Sciatic nerve (tissue), 2 donors: Measurements from ENCODE around the gene TTC21A. TPM values are rescaled to one million over a fixed set of nuclear protein-coding genes. Genes with fewer than 3 reads are reported as not detected.
"Not testable (repeated sequence)": the region's sequence is repeated elsewhere in the genome, so short reads cannot be mapped to it uniquely, and the experiment has no call there.

Source experiments
- ATAC-seq: fragments of 200-7000 bp; cut with Tn5 transposase; one replicate; pipeline ENCODE4 v1.9.1; 2020; ENCODE audit warnings: mild to moderate bottlenecking, moderate library complexity
- DNase-seq: peaks from one replicate; pipeline ENCODE4 v3.0.0-alpha.2; 2020; ENCODE audit warnings: low spot score
- intact Hi-C: fragments of 100-400 bp; cut with DNase I; formaldehyde crosslinking; loops from one replicate; pipeline ENCODE4 v1.14.2; 2022
- total RNA-seq: library from RNA; stranded (reverse); fragmentation: NEBNext Ultra II Directional; extraction: Animal tissue kit (Norgen Biotek cat#: 25700); gene quantifications from one replicate; pipeline ENCODE4 v1.2.1, GENCODE V29; 2021
- donor health status: DM: no; HTN: no; CAD: no.
- donor health status: DM: no; HTN: no; CAD: no.

TTC21A gene
- total RNA-seq, 1 donor from 2014 or later: 13.4 TPM

DNA sequence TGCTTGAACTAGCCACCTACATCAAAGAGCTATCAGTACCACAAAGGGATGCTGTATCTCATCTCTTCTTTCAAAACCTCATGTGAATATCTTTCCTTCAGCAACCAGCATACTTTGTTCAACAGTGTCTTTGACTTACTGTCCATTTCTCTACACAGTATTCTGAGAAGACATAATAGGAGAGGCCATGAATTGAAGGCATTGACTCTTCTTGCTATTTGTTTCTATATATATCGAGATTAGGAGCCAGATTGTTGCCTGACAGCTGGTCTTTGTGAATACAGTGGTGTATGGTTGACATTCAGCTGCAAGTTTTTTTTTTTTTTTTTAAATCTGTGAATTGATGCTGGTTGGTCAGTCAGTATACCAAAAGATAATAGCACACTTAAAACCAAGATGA, 58.0 kb downstream of the TTC21A start:
- no peak for ATAC-seq
- intact Hi-C loops: no loop called here

DNA sequence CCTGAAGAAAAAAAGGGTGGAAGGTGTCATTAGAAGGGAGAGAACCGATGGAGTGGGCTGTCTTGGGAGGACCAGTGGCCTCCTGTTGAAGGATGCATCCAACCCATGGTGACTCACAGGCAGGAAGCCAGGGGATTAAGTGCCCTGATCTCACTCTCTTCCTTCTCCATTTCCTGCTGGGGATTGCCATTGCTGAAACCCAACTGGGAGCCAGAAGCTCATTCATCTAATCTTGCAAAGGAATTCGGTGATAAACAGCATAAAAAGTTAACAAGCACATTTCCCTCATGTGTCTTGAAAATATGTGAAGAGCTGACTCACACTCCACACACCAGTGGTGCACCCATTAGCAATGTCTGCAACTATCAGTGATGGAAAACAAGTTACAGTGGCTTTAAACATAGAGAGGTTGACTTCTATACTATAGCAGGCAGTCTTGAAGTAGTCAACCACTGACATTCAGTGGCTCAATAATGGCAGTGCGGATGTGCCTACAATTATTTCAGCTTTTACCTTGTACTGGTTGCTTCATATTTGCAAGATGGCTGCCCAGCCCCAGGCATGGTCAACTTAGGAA, 58.7 kb downstream of the TTC21A start:
- intact Hi-C loops: no loop called here
- peak; percentile 24 for ATAC-seq
- no peak for DNase-seq

More for the DNA sequence above, 58.0 kb downstream of the TTC21A start:
- DNase-seq: no peak

DNA sequence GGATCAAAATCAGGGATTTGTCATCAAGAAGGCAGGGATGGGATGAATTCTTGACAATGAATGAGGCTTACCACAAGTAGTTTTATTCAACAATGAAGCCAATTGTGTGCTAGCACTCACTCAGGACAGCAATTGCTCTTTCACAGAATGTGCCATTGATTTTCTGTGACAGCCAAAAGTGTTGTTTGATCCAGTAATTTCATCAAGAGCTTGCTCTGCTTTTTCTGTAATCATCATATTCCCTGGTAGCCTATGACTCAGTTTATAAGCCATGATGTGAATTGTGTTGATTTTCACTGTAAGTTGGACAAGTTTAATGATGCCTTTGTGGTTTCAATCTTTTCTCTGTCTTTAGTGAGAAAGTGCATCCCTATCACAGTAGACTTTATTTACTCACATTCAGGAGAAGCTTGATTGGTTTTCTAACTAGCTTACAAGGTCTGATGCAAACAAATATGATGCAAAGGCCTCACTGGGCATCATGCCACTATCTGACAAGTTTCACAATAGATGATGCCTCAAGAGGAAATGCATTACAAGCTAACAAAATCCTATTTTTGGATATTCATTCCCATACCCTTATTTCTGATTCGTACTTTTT, 59.6 kb downstream of the TTC21A start:
- intact Hi-C loops: no loop called here
- peak; percentile 83 for ATAC-seq
- peak; percentile 63 for DNase-seq

DNA sequence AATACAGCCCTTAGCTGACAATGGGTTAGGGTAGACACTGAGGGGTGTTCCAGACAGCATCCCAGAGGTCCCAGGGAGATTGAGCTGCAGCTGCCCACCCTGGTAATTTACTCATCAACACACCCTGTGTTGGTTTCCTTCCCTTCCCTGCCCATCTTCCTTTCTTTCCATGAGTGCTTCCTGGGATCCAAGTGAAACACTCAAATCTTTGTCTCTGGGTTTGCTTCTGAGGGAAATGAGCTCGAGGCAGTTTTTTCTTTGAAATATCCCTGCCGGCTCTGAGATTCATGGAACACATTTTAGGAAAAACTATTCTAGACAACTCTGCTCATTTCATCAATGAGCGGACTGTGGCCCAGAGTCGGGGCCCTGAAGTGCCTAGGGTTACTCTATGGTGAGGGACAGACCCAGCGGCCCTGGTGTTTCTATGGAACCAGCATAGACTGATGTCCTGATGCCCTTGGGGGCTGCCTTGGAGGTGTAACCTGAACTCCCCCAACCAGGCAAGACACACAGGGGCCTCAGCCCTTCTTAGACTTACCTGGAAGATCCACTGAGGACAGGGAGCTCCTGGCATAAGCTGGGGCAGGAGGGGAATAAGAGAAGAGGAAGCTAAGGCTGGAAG, 60.8 kb downstream of the TTC21A start:
- intact Hi-C loops: no loop called here
- ATAC-seq (no peak), DNase-seq (peak; percentile 45)

- intact Hi-C loops: no loop called here
- ATAC-seq (no peak), DNase-seq (no peak)
Observed at GRCh38 chr3:39169712-39170111, 62.2 kb downstream of the TTC21A start.

- ATAC-seq (no peak), DNase-seq (peak; percentile 17)
- intact Hi-C loops: no loop called here
Observed at GRCh38 chr3:39170461-39170860, 63.0 kb downstream of the TTC21A start.

DNA sequence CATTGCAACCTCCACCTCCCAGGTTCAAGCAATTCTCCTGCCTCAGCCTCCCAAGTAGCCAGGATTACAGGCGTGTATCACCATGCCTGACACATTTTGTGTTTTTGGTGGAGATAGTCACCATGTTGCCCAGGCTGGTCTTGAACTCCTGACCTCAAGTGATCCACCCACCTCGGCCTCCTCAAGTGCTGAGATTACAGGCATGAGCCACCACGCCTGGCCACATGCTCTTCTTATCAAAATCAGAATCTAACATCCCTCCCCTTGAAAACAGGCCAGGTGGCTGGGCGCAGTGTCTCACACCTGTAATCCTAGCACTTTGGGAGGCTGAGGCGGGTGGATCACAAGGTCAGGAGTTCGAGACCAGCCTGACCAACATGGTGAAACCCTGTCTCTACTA, 63.4 kb downstream of the TTC21A start:
- ATAC-seq, intact Hi-C loops: not testable (repeated sequence)
- DNase-seq: peak; percentile 33

- intact Hi-C loops: no loop called here
- ATAC-seq (no peak), DNase-seq (no peak)
Observed at GRCh38 chr3:39171860-39172259, 64.4 kb downstream of the TTC21A start.

DNA sequence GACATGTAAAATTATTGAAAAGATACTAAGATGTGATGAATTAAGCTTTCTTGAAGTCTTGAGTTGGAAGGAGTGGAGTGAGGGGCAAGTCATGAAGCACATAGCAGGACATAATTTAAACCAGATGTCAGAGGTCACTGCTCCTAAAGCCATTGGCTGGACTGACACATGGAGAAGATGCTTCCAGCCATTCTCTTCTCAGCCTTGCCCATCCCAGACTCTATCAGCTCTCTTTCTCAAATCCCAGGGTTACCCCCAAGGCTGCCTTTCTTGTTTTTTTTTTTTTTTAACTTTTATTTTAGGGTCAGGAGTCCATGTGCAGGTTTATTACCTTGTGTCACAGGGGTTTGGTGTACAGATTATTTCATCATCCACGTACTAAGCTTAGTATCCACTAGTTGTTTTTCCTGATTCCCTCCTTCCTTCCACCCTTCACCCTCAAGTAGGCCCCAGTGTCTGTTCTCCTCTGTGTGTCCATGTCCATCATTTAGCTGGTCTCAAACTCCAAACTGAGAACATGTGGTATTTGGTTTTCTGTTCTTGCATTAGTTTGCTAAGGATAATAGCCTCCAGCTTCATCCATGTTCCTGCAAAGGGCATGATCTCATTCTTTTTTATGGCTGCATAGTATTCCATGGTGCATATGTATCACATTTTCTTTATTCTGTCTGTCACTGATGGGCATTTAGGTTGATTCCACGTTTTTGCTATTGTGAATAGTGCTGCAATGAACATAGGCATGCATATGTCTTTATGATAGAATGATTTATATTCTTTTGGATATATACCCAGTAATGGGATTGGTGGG, 66.0 kb downstream of the TTC21A start:
- intact Hi-C loops: no loop called here
- no peak for ATAC-seq
- DNase-seq: no peak

DNA sequence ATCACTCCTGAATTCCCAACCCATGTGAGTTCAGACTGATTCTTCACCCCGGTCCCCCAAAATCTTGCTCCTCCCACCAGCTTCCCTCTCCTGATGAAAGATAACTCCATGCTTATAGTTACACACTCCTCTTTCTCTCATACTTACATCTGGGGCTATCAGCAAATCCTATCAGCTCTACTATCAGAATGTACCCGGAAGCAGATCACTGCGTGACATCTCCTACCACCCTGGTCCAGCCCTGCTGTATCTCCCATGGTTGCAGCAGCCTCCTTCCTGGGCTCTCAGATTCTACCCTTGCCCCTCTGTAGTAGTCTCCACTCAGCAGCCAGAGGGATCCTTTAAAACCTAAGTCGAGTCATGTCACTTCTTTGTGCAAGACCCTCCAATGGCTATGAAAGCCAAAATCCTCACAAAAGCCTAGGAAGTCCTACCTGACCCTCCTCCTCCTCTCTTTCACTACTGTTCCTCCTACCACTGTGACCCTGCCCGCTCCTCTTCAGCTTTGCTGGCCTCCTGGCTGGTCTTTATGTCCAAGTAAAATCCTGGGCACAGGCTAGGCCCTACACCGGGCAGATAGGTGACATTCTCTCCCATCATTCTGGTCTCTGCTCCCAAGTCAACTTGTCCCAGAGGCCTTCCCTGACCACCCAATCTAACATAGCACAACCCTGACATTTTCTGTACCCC, 68.7 kb downstream of the TTC21A start:
- DNase-seq: no peak
- intact Hi-C loops: no loop called here
- no peak for ATAC-seq

- DNase-seq: peak; percentile 92
- peak; percentile 89 for ATAC-seq
- intact Hi-C loops: no loop called here
Observed at GRCh38 chr3:39177708-39178332, 70.3 kb downstream of the TTC21A start.

DNA sequence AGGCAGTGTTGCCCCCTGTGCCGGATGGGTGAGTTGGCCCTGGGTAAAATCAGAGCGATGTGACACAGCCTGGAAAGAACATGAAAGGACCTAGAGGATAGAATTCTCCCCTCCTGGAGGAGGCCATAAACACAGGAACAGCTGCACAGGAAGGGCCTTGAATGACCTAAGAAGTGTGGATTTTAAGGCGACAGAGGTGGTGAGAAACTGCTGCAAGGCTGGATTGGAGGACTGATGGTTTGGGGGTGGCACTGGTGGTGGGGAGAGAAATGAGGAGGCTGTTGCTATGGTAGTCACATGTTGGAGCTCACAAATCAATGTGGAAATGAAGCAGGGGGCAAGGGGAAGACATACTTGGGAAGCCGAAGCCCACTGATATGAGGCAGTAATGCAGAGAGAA, 71.1 kb downstream of the TTC21A start:
- intact Hi-C loops: no loop called here
- ATAC-seq (no peak), DNase-seq (no peak)

GRCh38 chr3:39180183-39180545, 72.7 kb downstream of the TTC21A start:
- intact Hi-C loops: no loop called here
- no peak for DNase-seq
- no peak for ATAC-seq

DNA sequence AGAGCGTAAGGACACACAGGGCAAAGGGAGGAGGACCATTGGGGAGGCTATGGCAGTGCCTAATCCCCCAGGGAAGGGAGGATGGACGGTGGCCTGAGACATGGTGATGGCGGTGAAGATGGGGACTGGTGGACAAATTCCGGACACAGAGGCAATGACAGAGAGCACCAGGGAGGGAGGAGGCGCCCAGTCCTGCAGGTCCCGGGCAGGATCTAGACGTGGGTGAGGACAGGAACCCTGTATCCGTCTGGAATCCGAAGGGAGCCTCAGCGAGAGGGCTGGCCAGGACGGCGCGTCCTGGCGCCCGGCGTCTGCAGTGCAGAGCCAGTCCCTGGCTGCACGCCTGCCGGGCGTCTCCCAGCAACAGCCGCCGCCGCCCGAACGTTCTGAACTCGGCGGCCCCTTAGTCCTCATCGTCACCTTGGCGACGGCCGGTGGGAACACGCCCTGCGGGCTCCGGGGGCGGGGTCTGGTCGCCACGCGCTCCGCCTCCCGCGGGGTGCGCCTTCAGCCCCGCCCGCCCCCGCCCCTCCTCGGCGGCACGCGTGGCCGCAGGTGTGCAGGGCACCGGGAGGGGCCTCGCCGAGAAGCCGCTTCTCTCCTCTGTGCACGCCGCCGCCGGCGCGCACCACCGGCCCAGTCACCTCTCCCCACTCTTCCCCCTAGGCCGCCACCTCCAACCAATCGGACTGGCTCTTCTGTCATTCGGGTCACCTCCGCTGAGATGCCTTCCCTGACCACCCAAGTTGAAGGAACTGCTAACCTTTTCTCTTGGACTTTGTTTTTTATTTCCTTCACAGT, 73.3 kb downstream of the TTC21A start:
- peak; percentile 91 for DNase-seq
- intact Hi-C loops: no loop called here
- ATAC-seq: peak; percentile 84

DNA sequence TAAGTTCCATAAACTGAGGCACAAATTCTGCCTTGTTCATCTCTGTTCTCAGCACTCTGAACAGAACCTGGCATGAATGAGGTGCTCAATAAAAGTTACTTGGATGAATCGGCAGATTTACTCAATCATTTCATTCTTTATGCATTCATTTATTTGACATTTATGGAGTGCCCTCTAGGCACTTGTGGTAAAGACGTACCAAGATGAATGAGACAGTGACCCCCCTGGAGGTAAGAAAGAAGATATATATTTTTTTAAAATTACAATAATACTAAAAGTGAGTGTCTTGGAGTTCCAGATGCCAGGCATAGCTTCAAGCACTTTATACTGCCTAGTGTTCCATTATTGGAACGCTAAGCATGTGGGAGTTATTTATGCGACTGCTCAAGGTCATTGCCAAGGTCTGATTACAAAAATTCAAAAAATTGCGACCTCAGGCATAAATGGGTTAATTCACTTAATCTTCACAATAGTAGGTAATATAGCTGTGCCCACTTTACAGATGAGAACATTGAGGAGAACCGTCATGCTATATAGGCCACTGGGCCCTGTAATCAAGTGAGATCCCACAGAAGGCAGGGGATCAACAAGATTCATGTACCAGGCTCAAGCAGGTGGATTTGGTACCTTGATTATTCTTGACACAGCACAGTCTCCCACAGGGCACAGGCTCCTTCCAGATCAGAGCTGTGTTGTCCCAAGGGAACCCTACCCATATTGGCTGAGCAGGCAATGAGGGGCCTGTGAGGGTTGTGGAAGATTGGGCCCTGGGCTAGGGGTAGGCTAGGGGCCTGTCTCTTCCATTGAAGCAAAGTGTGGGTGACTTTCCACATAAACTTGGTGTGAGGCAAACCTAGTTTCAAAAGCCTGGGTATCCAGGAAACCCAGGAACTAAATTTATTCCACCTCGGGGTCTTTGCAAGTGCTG, 74.2 kb downstream of the TTC21A start:
- intact Hi-C loops: no loop called here

DNA sequence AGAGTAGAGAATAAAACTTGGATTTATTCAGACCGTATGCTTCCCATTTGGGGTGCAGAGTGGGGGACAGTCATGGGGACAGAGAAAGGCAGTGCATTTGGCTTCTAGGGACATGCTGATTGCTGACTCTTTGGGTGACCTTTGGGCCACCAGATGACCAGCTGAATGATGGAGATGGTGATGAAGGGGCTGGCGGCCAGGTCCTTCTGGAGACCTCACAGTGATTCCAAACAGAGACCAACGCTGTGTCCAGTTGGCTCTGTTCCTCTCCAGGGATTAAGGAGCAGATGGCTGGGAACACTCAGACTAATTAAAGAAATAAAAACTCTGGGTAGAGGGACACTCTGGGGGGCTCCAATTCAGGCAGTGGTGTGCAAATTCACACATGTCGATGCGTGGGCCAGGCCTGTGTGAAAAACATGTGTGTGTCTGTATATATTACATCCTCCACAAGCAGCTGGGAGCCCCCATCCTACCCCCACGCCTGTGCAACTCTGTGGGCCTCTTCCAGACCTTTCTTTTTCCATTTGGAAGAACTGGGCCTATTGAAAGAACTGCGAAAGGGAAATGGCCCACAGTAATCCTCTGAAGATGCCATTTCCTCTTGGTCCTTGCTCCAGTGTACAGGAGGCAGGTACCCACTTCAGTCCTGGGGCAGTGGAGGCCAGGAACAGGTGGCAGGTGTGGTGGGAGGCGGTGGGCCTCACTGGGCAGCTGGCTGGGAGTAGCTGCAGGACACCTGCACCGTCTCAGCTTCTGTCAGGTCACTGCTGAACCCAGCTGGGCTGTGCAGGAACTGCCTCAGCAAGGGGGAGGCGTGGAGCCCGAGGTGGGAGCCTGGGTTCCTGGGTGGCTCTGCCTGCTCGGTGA, 76.0 kb downstream of the TTC21A start:
- intact Hi-C loops: no loop called here
- DNase-seq (no peak), ATAC-seq (no peak)

More for the DNA sequence above, 74.2 kb downstream of the TTC21A start:
- no peak for DNase-seq
- ATAC-seq: no peak
